GM12891 (cell line): ENCODE data around the gene TENM4.

Experiments used
- PAX5 ChIP-seq: IDR thresholded peaks from 2 replicates; pipeline ENCODE4 v1.6.1; 2011; ENCODE audit warnings: low read length, moderate library complexity, mild to moderate bottlenecking; ENCODE audit not compliant: insufficient read depth, severe bottlenecking
- POLR2A ChIP-seq: IDR thresholded peaks from 2 replicates; pipeline ENCODE4 v1.6.1; 2011; ENCODE audit warnings: low read depth, low read length, control low read depth
- POLR2AphosphoS5 ChIP-seq: IDR thresholded peaks from 2 replicates; pipeline ENCODE4 v1.6.1; 2011; ENCODE audit warnings: low read depth, low read length, control low read depth
- POU2F2 ChIP-seq: IDR thresholded peaks from 2 replicates; pipeline ENCODE4 v1.6.1; 2011; ENCODE audit warnings: low read depth, mild to moderate bottlenecking, control low read depth, low read length, moderate library complexity
- TAF1 ChIP-seq: IDR thresholded peaks from 2 replicates; pipeline ENCODE4 v1.6.1; 2011; ENCODE audit warnings: low read depth, low read length, control low read depth

GRCh38 chr11:78993802-78994430, 446.9 kb downstream of the TENM4 start:
- no peak for TF ChIP-seq POU2F2
- TF ChIP-seq POLR2A = no peak
- TF ChIP-seq TAF1 = no peak
- TF ChIP-seq POLR2AphosphoS5 = no peak
- TF ChIP-seq PAX5 = no peak
